ENCODE results near the gene NUDT16.

NUDT16 gene

DNA sequence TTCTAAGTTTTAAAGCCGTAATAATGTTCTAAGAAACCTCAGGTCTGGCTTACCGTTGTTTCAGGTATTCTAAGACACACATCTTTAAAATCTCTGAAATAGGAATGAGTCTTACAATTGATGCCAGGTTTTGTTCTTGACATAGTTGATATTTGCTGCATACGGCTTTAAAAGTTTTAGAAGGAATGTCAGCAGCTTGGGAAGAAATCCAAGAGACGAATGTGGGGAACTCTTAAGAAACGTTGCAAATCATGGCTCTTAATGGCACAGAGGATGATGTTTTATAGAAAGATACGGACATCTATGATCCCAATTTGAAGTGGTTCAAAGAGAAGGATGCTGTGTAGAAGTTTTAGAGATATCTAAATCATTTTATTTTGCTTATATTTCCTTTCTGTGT is 11.5 kb downstream of the NUDT16 start:
- no peak overlapping the region for H2BK120ac ChIP-seq (ENCODE audit: low read depth, low read length)
- H3K36me3 ChIP-seq (replicated peaks in 1 of 2; ENCODE audit: control insufficient read depth in 2 of 2, insufficient read depth in 2 of 2, low read length in 2 of 2), result no peaks in the 10 kb centered on the region
- H3K4me1 ChIP-seq (ENCODE audit: control insufficient read depth in 2 of 2, insufficient read depth in 1 of 2, low read depth in 1 of 2, low read length in 2 of 2), result no peaks in the 10 kb centered on the region
- H3K9ac ChIP-seq (ENCODE audit: low read depth, low read length, poor library complexity), result no peak overlapping the region
- no peak overlapping the region for H3K23ac ChIP-seq (ENCODE audit: low read depth, low read length, poor library complexity)
- no peak overlapping the region for H3K4ac ChIP-seq (ENCODE audit: low read length)
- no peak overlapping the region for H4K91ac ChIP-seq (ENCODE audit: low read depth, low read length, poor library complexity)
- WGBS, 2 donors (ENCODE audit: extremely low coverage in 2 of 2, insufficient read length in 2 of 2, insufficient replicate concordance in 1 of 2), result no CpG with 5 or more reads among the region's 6 CpGs
- H2BK15ac ChIP-seq (ENCODE audit: low read length), result no peak overlapping the region
- no peak for DNase-seq (ENCODE audit: low spot score)
- no peak overlapping the region for H2BK5ac ChIP-seq (ENCODE audit: low read length)
- H4K8ac ChIP-seq (ENCODE audit: low read depth, low read length), result no peak overlapping the region
- no peak overlapping the region for H3K4me2 ChIP-seq (ENCODE audit: insufficient read depth, low read length, poor library complexity, severe bottlenecking)
- H3K4me3 ChIP-seq (ENCODE audit: low read length in 2 of 2), result no peak overlapping the region
- no peak overlapping the region for H2BK12ac ChIP-seq (ENCODE audit: low read length)
- H3K79me1 ChIP-seq (ENCODE audit: low read depth, low read length), result no peaks in the 10 kb centered on the region
- H3K27ac ChIP-seq (replicated peaks; ENCODE audit: low read length), result no peak overlapping the region
- H2AFZ ChIP-seq (ENCODE audit: low read length), result no peak overlapping the region
- no peak overlapping the region for H3K14ac ChIP-seq (ENCODE audit: low read length)
- no peak overlapping the region for H2AK5ac ChIP-seq (ENCODE audit: low read depth, low read length)
- no peak overlapping the region for H3K18ac ChIP-seq (ENCODE audit: low read length)
- no peaks in the 10 kb centered on the region for H3K27me3 ChIP-seq (ENCODE audit: control insufficient read depth in 3 of 3, insufficient read depth in 3 of 3, low read depth in 1 of 3, low read length in 3 of 3)
- H3K9me3 ChIP-seq (replicated peaks in 1 of 2; ENCODE audit: control insufficient read depth in 2 of 2, insufficient read depth in 1 of 2, low read depth in 1 of 2, low read length in 2 of 2), result no peaks in the 10 kb centered on the region

- no peaks in the 10 kb centered on the region for H3K36me3 ChIP-seq (replicated peaks in 1 of 2; ENCODE audit: control insufficient read depth in 2 of 2, insufficient read depth in 2 of 2, low read length in 2 of 2)
- no peaks in the 10 kb centered on the region for H3K9me3 ChIP-seq (replicated peaks in 1 of 2; ENCODE audit: control insufficient read depth in 2 of 2, insufficient read depth in 1 of 2, low read depth in 1 of 2, low read length in 2 of 2)
- no peak overlapping the region for H2AK5ac ChIP-seq (ENCODE audit: low read depth, low read length)
- H2BK120ac ChIP-seq (ENCODE audit: low read depth, low read length), result no peak overlapping the region
- H3K4ac ChIP-seq (ENCODE audit: low read length), result no peak overlapping the region
- H3K14ac ChIP-seq (ENCODE audit: low read length), result no peak overlapping the region
- no peak for DNase-seq (ENCODE audit: low spot score)
- H3K79me1 ChIP-seq (ENCODE audit: low read depth, low read length), result no peaks in the 10 kb centered on the region
- H3K27ac ChIP-seq (replicated peaks; ENCODE audit: low read length), result no peak overlapping the region
- H3K9ac ChIP-seq (ENCODE audit: low read depth, low read length, poor library complexity), result no peak overlapping the region
- no peak overlapping the region for H4K91ac ChIP-seq (ENCODE audit: low read depth, low read length, poor library complexity)
- H2BK5ac ChIP-seq (ENCODE audit: low read length), result no peak overlapping the region
- no peaks in the 10 kb centered on the region for H3K4me1 ChIP-seq (ENCODE audit: control insufficient read depth in 2 of 2, insufficient read depth in 1 of 2, low read depth in 1 of 2, low read length in 2 of 2)
- H3K27me3 ChIP-seq (ENCODE audit: control insufficient read depth in 3 of 3, insufficient read depth in 3 of 3, low read depth in 1 of 3, low read length in 3 of 3), result no peaks in the 10 kb centered on the region
- no CpG with 5 or more reads among the region's 4 CpGs for WGBS, 2 donors (ENCODE audit: extremely low coverage in 2 of 2, insufficient read length in 2 of 2, insufficient replicate concordance in 1 of 2)
- H3K4me3 ChIP-seq (ENCODE audit: low read length in 2 of 2), result no peak overlapping the region
- no peak overlapping the region for H2BK12ac ChIP-seq (ENCODE audit: low read length)
- H2BK15ac ChIP-seq (ENCODE audit: low read length), result no peak overlapping the region
- H2AFZ ChIP-seq (ENCODE audit: low read length), result no peak overlapping the region
- H4K8ac ChIP-seq (ENCODE audit: low read depth, low read length), result no peak overlapping the region
- no peak overlapping the region for H3K18ac ChIP-seq (ENCODE audit: low read length)
- no peak overlapping the region for H3K23ac ChIP-seq (ENCODE audit: low read depth, low read length, poor library complexity)
- H3K4me2 ChIP-seq (ENCODE audit: insufficient read depth, low read length, poor library complexity, severe bottlenecking), result no peak overlapping the region
Observed at GRCh38 chr3:131393868-131394267, 12.3 kb downstream of the NUDT16 start.

DNA sequence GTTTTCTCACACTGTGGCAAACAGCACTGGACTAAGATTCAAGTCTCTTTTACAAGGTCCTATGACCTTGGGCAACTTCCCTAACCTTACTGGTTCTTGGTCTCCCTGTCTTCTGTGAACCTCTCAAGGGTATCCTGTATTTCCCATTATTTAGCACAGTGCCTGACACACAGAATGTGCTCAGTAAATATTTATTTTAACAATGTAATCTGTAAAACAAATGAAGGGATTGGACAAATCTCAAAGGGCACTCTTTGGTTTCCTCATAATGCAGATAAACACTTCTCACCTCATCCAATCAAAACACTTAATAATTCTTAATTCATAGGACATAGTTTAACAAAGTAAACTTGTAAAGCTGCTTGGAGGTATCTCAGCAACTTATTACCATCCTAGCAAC is 12.8 kb downstream of the NUDT16 start:
- Histone ChIP-seq H3K79me1 (ENCODE audit: low read depth, low read length) (no peaks in the 10 kb centered on the region), H2BK12ac (ENCODE audit: low read length) (no peak overlapping the region), H2AFZ (ENCODE audit: low read length) (no peak overlapping the region), H4K91ac (ENCODE audit: low read depth, low read length, poor library complexity) (no peak overlapping the region), H2BK120ac (ENCODE audit: low read depth, low read length) (no peak overlapping the region), H2AK5ac (ENCODE audit: low read depth, low read length) (no peak overlapping the region), H3K9me3 (replicated peaks in 1 of 2; ENCODE audit: control insufficient read depth in 2 of 2, insufficient read depth in 1 of 2, low read depth in 1 of 2, low read length in 2 of 2) (no peaks in the 10 kb centered on the region), H2BK5ac (ENCODE audit: low read length) (no peak overlapping the region), H3K4ac (ENCODE audit: low read length) (no peak overlapping the region), H3K18ac (ENCODE audit: low read length) (no peak overlapping the region), H3K27me3 (ENCODE audit: control insufficient read depth in 3 of 3, insufficient read depth in 3 of 3, low read depth in 1 of 3, low read length in 3 of 3) (no peaks in the 10 kb centered on the region), H3K4me2 (ENCODE audit: insufficient read depth, low read length, poor library complexity, severe bottlenecking) (no peak overlapping the region), H3K27ac (replicated peaks; ENCODE audit: low read length) (no peak overlapping the region), H3K9ac (ENCODE audit: low read depth, low read length, poor library complexity) (no peak overlapping the region), H3K14ac (ENCODE audit: low read length) (no peak overlapping the region), H4K8ac (ENCODE audit: low read depth, low read length) (no peak overlapping the region), H2BK15ac (ENCODE audit: low read length) (no peak overlapping the region), H3K36me3 (replicated peaks in 1 of 2; ENCODE audit: control insufficient read depth in 2 of 2, insufficient read depth in 2 of 2, low read length in 2 of 2) (no peaks in the 10 kb centered on the region), H3K4me3 (ENCODE audit: low read length in 2 of 2) (no peak overlapping the region), H3K23ac (ENCODE audit: low read depth, low read length, poor library complexity) (no peak overlapping the region), H3K4me1 (ENCODE audit: control insufficient read depth in 2 of 2, insufficient read depth in 1 of 2, low read depth in 1 of 2, low read length in 2 of 2) (no peaks in the 10 kb centered on the region)
- no peak for DNase-seq (ENCODE audit: low spot score)

GRCh38 chr3:131396170-131396569 is 14.6 kb downstream of the NUDT16 start:
- H2BK12ac ChIP-seq (ENCODE audit: low read length), result no peak overlapping the region
- no peak overlapping the region for H2BK5ac ChIP-seq (ENCODE audit: low read length)
- no peak overlapping the region for H3K14ac ChIP-seq (ENCODE audit: low read length)
- H3K36me3 ChIP-seq (replicated peaks in 1 of 2; ENCODE audit: control insufficient read depth in 2 of 2, insufficient read depth in 2 of 2, low read length in 2 of 2), result no peaks in the 10 kb centered on the region
- no peaks in the 10 kb centered on the region for H3K27me3 ChIP-seq (ENCODE audit: control insufficient read depth in 3 of 3, insufficient read depth in 3 of 3, low read depth in 1 of 3, low read length in 3 of 3)
- no peak overlapping the region for H4K91ac ChIP-seq (ENCODE audit: low read depth, low read length, poor library complexity)
- H3K23ac ChIP-seq (ENCODE audit: low read depth, low read length, poor library complexity), result no peak overlapping the region
- no peak overlapping the region for H2BK15ac ChIP-seq (ENCODE audit: low read length)
- H2AK5ac ChIP-seq (ENCODE audit: low read depth, low read length), result no peak overlapping the region
- H2AFZ ChIP-seq (ENCODE audit: low read length), result no peak overlapping the region
- DNase-seq (ENCODE audit: low spot score), result no peak
- no peak overlapping the region for H3K18ac ChIP-seq (ENCODE audit: low read length)
- no peak overlapping the region for H4K8ac ChIP-seq (ENCODE audit: low read depth, low read length)
- no peak overlapping the region for H3K4ac ChIP-seq (ENCODE audit: low read length)
- H3K79me1 ChIP-seq (ENCODE audit: low read depth, low read length), result no peaks in the 10 kb centered on the region
- no peak overlapping the region for H2BK120ac ChIP-seq (ENCODE audit: low read depth, low read length)
- H3K9ac ChIP-seq (ENCODE audit: low read depth, low read length, poor library complexity), result no peak overlapping the region
- H3K9me3 ChIP-seq (replicated peaks in 1 of 2; ENCODE audit: control insufficient read depth in 2 of 2, insufficient read depth in 1 of 2, low read depth in 1 of 2, low read length in 2 of 2), result no peaks in the 10 kb centered on the region
- no peak overlapping the region for H3K4me2 ChIP-seq (ENCODE audit: insufficient read depth, low read length, poor library complexity, severe bottlenecking)
- H3K4me1 ChIP-seq (ENCODE audit: control insufficient read depth in 2 of 2, insufficient read depth in 1 of 2, low read depth in 1 of 2, low read length in 2 of 2), result no peaks in the 10 kb centered on the region
- H3K4me3 ChIP-seq (ENCODE audit: low read length in 2 of 2), result no peak overlapping the region
- H3K27ac ChIP-seq (replicated peaks; ENCODE audit: low read length), result no peak overlapping the region
